Stimulated activated CD4-positive, alpha-beta T cell treated with anti-CD3 and anti-CD28 coated beads, TNF-alpha, amount 100 ng/mL, for 4 hours (primary cell): Measurements from ENCODE around the gene APOE.
"Not testable (repeated sequence)": the region's sequence is repeated elsewhere in the genome, so short reads cannot be mapped to it uniquely, and the experiment has no call there.

Experiments used
- DNase-seq, 3 experiments: peaks; one replicate each; pipeline ENCODE4 v3.0.0-alpha.2; 2020; ENCODE audit warnings: low read depth in 3 of 3

Gene APOE

GRCh38 chr19:44905437-44906160 is at the start of gene APOE:
TSS of gene APOE (plus strand) at chr19:44905796. CDS start at chr19:44906625, 829 bp downstream.
- no peak for DNase-seq

- no peak for DNase-seq
These were observed 49.0 kb upstream of the APOE start for GRCh38 chr19:44856421-44857083.

- DNase-seq: no peak
These were observed 47.8 kb upstream of the APOE start for GRCh38 chr19:44857837-44858236.

- DNase-seq: not testable (repeated sequence)
These were observed 44.0 kb upstream of the APOE start for GRCh38 chr19:44861576-44861975.

GRCh38 chr19:44863990-44864389 is 41.6 kb upstream of the APOE start:
- no peak for DNase-seq

GRCh38 chr19:44865196-44865767 is 40.3 kb upstream of the APOE start:
- DNase-seq: no peak

GRCh38 chr19:44866664-44867063 is 38.9 kb upstream of the APOE start:
- no peak for DNase-seq

GRCh38 chr19:44867578-44867977 is 38.0 kb upstream of the APOE start:
- no peak for DNase-seq

- no peak for DNase-seq
These were observed 35.7 kb upstream of the APOE start for GRCh38 chr19:44869733-44870470.

GRCh38 chr19:44871809-44872208 is 33.8 kb upstream of the APOE start:
- no peak for DNase-seq

- DNase-seq: no peak
These were observed 32.9 kb upstream of the APOE start for GRCh38 chr19:44872661-44873060.

GRCh38 chr19:44874317-44874716 is 31.3 kb upstream of the APOE start:
- DNase-seq: no peak

GRCh38 chr19:44875666-44876451 is 29.7 kb upstream of the APOE start:
- no peak for DNase-seq

- no peak for DNase-seq
These were observed 28.6 kb upstream of the APOE start for GRCh38 chr19:44876930-44877535.

GRCh38 chr19:44878120-44878865 is 27.3 kb upstream of the APOE start:
- no peak for DNase-seq

GRCh38 chr19:44879309-44880065 is 26.1 kb upstream of the APOE start:
- no peak for DNase-seq

- DNase-seq: no peak
These were observed 23.5 kb upstream of the APOE start for GRCh38 chr19:44882063-44882462.

GRCh38 chr19:44882619-44883397 is 22.8 kb upstream of the APOE start:
- not testable (repeated sequence) for DNase-seq

GRCh38 chr19:44883922-44884321 is 21.7 kb upstream of the APOE start:
- DNase-seq: no peak
